Fibroblast of pulmonary artery (primary cell): ENCODE data around the gene ABHD2.
A peak's percentile ranks its signal among the peaks of the same experiment; 100 is the strongest.

Source experiments
- DNase-seq: peaks from one replicate; pipeline ENCODE4 v3.0.0-alpha.2; 2010; ENCODE audit warnings: low read depth
- H3K4me3 ChIP-seq: replicated peaks from 2 replicates; pipeline ENCODE4 v1.5.1; 2011; ENCODE audit warnings: low read depth, mild to moderate bottlenecking, control low read depth, low read length, moderate library complexity
- CTCF ChIP-seq: IDR thresholded peaks from 2 replicates; pipeline ENCODE4 v1.5.1; 2011; ENCODE audit warnings: mild to moderate bottlenecking, control low read depth, low read length, inconsistent platforms; ENCODE audit errors: missing control alignments

Gene ABHD2

GRCh38 chr15:89165677-89166076 is 77.4 kb downstream of the ABHD2 start:
- peak; percentile 20 for DNase-seq
- TF ChIP-seq CTCF = no peak
- H3K4me3 ChIP-seq = no peak overlapping the region

- TF ChIP-seq CTCF = no peak
- no peak overlapping the region for H3K4me3 ChIP-seq
- DNase-seq = peak; percentile 66
These were observed 79.3 kb downstream of the ABHD2 start for GRCh38 chr15:89167267-89168176.

- no peak for DNase-seq
- H3K4me3 ChIP-seq = no peak overlapping the region
- no peak for TF ChIP-seq CTCF
These were observed 80.1 kb downstream of the ABHD2 start for GRCh38 chr15:89168316-89168833.

- TF ChIP-seq CTCF = no peak
- H3K4me3 ChIP-seq = no peak overlapping the region
- DNase-seq = no peak
These were observed 82.1 kb downstream of the ABHD2 start for GRCh38 chr15:89170364-89170763.

DNA sequence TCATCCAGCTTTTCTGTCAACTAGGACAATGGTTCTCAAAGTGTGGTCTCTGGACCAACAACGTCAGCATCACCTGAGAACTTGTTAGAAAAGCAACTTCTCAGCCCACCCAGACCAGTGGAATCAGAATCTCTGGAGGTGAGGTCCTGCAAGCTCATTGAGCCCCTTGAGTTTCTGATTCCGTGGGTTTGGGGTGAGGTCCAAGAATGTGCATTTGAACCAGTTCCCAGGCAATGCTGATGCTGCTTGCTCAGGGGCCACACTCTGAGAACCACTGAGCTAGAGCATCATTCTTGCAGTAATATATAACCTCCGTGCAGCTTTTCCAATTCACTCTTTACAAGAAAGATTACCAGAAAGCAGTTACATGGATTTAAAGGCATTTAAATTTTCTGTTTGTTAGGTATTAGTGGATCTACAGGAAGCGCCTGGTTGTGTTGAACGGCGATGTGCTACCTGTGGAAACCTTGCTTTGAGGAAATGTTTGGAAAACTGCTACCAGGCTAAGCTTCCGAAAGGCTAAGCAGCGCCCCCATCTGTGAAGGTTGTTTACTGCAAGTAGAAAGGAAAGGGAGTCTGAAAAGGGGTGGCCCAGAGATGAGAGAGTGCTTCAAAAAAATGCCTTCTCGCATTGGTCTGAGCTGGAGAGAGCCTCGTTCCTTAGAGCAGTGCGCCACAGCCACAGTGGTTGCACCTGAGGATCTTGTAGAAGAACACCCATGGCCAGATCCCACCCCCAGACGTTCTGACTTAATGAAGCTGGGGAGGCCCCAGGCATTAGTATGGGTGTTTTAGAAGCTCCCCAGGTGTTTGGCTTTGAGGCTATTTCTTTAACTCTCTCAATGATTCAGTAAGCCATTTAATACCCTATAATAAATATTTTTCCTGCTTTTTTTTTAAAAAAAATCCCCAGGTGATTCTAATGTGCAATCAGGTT is 83.1 kb downstream of the ABHD2 start:
- peak; percentile 75 for TF ChIP-seq CTCF
- peak; percentile 62 for DNase-seq
- H3K4me3 ChIP-seq = no peak overlapping the region

DNA sequence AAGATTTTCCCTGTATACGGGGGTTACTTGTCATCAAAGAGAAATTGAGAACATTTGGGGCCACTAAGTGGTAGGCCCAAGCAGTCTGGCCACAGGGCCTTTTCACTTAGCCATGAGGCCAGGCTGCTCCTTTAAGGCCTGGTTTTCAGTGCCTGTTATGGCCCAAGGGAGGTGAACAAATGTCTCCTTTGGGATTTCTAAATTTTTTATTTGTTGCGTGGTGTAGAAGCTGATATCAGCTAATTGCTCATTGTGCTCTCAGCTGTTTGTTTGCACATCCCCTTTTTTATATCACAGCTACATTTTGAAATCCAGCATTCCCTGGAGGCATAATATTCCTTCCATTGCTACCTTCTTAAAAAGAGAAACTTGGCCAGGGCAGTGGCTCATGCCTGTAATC is 84.7 kb downstream of the ABHD2 start:
- DNase-seq = no peak
- no peak overlapping the region for H3K4me3 ChIP-seq
- no peak for TF ChIP-seq CTCF
